ENCODE data around the gene CHRNA3.
"Not testable (repeated sequence)": the region's sequence is repeated elsewhere in the genome, so short reads cannot be mapped to it uniquely, and the experiment has no call there.

Gene CHRNA3

DNA sequence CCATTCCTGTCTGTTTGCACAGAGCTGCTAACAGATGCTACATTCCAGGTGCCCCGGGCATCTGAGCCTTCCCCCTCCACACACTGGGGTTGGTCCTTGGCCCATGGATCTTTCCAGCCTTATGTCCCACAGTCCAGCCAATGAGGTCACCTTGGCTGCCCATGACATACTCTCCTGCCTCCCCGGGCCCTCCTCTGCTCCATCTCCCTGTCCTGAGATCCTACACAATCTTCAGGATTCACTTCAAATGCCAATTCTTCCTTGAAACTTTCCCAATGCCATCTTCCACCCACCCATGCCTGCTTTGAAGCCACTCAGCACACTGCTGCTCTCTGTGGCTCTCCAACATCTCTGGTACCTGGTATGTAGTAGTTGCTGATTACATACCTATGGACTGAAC, 4.3 kb downstream of the CHRNA3 start:
- no peak for DNase-seq

DNA sequence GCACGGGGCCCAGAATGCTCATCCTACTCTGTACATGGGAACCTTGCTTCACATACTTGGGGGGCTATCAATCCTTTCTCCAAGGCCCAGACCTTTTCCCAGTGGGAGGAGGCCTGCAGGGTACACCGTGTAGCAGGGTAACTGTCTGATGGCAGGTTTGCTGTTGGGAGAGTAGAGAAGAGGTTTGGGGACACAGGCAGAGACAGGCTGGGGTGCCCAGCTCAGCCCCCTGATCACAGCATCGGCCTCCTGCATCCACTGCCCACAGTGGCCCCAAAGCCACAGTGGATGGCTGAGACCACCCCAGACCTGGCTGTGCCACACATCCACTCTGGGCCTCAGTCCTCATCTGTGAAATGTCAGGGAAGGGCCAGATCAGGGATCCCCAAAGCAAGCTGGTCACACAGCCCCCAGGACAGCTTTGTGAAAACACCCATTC, 5.6 kb downstream of the CHRNA3 start:
- no peak for DNase-seq

DNA sequence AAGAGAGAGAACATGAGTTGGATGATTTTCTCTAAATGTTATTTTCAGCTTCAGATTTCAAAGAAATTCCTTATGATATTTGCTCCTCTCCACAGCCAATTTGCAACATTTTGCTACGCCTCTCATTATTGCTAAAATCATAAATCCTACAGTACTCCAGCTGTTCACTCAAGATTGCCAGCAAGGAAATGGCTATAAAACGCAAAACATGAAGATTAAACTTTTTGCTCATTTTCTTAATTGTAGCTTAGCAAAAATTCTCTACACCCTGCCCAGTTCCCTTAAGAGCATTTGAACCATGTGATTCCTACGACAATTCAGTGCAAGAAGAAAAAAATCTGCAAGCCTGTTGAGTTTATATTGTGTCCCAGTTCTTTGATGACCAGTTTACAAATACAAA, 6.8 kb downstream of the CHRNA3 start:
- no peak for DNase-seq

DNA sequence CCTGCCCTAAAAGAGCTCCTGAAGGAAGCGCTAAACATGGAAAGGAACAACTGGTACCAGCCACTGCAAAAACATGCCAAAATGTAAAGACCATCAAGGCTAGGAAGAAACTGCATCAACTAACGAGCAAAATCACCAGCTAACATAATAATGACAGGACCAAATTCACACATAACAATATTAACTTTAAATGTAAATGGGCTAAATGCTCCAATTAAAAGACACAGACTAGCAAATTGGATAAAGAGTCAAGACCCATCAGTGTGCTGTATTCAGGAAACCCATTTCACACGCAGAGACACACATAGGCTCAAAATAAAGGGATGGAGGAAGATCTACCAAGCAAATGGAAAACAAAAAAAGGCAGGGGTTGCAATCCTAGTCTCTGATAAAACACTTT, 11.2 kb downstream of the CHRNA3 start:
- not testable (repeated sequence) for DNase-seq

DNA sequence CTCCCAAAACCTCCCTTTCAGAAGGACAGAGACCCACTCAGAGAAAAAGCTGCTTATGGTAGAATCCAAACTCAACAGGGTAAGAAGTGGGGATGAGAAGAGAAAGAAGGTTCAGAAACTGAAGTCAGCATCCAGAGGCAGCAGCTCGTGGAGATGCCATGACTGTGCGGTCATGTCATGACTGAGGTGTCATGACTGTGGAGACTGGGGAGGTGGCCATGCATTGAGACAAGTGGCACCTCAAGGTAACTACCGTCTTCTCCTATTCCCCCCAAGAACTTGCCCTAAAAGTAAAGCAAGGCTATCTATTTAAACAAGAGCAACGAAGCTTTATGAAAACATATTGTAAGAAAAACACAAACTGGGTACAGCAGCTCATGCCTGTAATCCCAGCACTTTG, 15.1 kb downstream of the CHRNA3 start:
- no peak for DNase-seq

DNA sequence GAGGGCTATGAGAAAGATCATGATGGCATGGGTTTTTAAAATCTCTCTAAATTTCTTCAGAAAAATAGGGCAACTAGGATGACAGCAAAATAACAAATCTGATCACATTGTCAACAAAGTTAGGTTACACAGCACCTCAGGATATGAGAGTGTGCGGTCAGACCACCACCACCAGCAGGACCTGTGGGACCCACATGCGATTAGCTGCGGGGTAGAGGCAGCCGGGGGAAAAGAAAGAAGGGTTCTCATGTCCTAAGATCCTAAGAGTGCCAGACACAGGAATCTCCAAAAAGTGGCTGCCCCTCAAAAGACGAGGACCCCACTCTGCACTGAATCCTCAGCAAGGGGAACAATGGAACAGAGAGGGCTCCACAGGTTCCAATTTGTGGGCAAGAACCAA, 15.6 kb downstream of the CHRNA3 start:
- no peak for DNase-seq

DNA sequence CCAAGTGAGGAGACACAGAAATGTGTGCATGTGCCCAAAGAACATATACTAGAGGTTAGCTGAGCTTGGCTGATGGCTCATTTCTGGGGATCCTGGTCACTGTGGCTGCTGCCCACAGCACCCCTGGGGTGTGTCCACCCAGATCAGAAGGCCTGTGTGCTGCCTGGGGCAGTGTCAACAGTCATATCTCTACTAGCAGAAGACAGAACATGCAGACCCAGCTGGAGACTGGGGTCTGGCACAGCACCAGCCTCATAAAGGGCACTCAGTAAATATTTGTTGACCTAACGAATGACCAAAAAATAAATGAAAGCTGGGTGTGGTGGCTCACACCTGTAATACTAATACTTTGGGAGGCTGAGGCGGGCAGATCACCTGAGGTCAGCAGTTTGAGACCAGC, 16.4 kb downstream of the CHRNA3 start:
- DNase-seq, result no peak

DNA sequence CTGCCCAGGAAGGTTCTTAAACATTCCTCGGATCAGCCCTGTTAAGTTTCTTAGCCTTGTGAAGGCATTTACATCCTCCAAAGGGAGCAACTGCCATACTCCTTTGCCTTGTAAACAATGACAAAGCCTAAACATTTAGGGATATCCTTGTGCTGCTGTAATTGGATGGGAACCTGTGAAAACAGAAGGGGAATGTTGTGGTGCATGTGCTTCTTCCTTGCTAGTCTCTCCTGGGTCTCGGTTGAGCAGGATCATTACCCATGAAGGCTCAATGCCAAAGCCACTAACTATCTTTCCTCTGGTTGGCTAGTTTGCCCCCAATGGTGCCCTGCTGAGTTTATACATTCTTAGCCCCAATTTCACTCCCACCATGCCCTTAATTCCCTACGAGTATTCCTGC, 17.3 kb downstream of the CHRNA3 start:
- no peak for DNase-seq

DNA sequence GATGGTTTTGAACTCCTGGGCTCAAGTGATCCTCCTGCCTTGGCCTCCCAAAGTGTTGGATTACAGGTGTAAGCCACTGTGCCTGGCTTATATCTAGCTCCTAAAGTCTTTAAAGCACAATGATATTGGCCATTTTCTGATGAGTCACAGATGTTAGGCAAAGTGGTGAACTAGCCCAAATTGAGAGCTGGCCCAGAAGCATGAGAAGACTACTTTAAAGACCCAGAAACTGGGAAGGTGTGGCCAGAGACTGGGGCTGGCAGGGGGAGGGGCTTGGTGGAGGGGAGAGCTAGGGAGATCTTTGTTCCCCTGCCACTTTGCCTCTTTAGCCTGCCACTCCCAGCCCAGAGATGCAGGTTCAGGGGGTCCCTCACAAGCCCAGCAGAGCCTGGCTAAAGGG, 21.6 kb downstream of the CHRNA3 start:
- no peak for DNase-seq

DNA sequence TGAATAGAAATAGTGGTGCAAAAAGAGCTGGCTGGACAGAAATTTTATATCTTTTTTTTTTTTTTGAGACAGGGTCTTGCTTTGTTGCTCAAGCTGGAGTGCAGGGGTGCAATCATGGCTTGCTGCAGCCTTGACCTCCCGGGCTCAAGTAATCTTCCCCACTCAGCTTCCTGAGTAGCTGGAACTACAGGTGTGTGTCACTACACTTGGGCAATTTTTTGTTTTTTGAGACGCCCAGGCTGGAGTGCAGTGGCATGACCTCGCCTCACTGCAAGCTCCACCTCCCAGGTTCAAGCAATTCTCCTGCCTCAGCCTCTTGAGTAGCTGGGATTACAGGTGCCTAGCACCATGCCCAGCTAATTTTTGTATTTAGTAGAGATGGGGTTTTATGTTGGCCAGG, 22.4 kb downstream of the CHRNA3 start:
- no peak for DNase-seq

DNA sequence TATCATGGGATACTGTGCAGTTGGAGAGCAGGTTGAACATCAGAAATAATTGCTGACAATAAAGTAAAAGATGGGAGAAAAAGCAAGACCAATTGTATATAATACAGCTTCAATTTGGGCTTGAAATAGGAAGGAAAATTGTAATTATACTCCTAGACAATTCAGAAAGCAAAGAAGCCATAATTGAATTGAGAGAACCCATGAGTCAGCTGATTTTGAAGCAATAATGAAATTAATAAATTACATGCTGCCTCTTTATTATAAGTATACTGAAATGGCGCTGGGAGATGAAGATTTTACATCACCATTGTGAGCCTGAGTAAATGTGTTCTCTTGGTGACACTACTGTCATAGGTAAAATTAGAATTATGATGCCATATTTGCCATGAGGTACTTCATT, 23.2 kb downstream of the CHRNA3 start:
- DNase-seq, result no peak

DNA sequence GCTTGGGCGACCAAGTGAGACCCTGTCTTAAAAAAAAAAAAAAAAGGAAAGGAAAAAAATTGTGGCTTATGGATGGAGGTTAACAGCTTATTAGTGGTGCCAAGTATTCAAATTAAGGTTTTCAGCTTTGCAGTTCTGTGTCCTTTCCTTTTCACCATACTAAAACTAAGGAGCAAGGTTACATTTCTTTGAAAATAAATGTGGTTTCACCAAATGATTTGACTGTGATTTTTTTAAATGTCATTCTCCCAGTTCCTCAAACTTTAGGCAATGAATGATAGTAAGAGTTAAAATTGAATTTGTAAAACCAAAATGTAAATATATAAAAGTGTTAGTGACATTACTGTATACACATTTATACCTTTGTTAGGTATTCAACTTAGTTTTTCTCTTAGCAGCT, 45.9 kb downstream of the CHRNA3 start:
- DNase-seq, result no peak

DNA sequence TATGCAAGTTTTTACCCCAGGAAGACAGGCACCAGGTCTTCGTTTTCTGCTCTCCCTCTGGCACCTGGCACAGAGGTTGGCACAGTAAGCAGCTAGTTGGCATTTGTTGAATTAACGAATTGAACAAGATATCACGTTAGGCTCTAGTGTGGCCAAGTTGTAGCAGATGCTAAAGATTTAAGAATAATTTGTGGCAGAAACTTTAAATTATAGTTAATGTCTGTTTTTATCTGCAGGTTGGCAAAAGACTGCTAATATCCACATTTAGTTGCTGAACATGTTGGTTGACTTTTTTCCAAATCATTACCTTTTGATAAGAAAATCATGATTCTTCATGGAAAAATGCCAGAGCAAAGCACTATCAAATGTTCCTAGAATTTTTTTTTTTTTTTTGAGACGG, 47.4 kb downstream of the CHRNA3 start:
- DNase-seq, result no peak

DNA sequence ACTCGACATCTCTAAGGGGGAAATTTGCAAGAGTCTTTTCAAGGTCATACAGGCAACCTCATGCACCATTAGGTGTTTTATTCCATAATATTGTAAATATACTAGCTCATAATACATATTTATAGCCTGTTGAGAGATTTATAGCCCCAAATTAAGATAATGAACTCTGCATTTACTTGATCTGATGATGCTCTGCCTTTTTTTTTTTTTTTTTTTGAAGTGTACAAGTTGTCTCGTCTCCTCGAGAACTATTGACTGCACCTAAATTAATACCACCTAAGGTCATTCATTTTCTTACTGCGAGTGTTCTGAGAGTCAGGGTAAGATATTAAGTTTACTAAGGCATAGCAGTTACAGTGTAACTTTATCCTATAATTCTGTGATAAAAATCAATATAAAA, 49.4 kb downstream of the CHRNA3 start:
- DNase-seq, result no peak

DNA sequence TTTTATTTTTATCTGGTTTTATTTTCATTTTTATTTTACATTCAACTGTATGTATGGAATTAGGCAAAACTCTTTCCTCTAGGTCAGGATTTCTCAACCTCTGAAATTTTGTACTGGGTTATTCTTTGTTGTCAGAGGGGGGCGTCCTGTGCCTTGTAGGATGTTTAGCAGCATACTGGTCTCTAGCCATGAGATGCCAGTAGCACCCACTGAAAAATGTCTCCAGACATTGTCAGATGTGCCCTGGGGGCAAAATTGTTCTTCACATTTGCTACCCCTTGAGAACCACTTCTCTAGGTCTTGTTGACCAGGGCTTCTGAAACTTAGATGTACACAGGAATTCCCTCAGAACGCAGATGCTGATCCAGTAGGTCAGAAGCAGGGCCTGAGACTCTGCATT, 50.1 kb downstream of the CHRNA3 start:
- no peak for DNase-seq

DNA sequence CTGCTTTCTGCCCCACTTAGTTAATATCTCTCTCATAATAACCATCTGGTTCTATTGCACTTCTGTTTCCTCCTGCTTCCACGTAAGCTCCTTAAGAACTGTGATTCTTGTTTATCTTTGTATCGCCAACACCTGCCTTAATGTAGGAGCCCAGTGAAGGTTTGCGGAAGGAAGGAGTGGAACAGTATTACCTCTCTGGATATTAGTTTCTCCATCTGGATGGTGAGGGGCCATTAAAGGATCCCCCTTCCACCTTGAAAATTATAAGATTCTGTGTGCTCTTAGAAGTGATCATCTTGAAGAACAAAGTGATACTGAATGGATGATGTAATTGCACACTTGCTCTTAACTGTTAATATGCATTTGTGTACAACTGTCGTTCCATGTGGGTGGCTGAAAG, 53.3 kb downstream of the CHRNA3 start:
- DNase-seq, result no peak

DNA sequence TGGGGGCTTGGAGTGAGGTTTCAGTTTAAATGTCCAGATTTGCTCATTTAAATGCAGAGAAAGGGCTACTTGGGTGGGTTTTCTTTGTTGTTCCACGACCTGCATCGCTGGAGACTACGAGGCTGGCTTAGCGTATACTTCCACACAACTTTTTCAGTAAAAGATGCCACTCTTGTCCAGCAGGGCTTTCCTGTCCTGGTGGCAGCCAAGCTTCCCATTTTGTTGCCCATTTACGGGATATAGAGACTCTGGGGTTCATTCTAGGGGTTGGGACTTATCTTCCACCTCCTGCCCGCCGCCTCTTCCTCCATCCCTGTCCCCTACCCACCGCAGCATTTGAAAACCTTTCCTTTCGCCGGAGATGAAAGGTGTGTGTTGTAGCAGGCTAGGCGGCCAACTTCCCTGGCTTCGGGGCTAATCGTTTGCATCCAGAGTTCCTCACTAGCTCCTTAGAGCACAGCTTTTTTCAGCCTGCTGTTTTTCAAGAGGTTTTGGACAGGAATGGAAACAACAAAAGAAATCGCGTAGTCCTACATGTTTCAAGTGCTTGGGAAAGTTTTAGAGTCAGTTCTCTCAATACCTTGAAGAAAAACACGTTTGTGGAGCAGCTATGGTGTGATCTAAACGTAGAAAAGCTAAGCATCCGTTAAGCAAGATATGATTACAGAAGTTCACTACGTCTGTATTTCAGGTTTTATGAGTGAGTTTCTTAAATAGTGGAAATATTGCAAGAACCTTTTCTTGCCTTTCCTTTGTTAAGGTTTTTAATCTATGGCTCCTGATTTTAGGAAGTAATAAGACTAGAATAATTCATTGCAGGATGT, 54.6 kb downstream of the CHRNA3 start:
- no peak for DNase-seq

DNA sequence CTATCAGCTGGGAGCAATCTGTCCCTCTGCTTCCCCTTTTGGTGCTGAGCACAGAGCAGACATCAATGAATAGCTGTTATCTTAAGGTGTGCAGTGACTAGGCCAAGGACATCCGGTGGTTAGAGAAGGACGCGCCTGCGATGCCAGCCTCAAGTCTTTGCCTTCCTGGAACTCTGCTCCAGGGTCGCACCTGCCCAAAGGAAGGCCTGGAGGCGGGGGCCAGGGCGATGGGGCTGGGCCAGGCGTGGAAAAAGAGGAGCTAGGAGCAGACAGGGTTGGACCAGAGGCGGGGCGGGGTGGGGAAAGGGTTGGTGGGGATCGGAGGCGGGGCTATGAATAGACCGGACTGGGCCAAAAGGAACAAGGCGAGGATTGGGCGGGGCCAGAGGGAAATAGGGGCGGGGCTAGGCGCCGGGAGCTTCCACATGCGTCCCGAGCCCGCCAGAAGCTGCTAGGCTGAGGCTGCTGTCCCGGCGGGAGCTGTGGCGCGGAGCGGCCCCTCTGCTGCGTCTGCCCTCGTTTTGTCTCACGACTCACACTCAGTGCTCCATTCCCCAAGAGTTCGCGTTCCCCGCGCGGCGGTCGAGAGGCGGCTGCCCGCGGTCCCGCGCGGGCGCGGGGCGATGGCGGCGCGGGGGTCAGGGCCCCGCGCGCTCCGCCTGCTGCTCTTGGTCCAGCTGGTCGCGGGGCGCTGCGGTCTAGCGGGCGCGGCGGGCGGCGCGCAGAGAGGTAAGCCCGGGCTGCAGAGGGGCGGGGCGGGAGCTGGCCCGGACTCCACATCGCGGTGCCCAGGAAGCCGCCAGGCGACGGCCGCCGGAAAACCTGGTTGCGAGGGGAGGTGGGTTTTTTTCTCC, 55.5 kb downstream of the CHRNA3 start, which contains the start of gene CHRNA5:
Gene CHRNA5, plus strand, starts transcription at position 424 of the 854 bp plus-strand sequence. Its CDS starts 200 bp downstream, at position 624.
- DNase-seq, result peak; percentile 81

DNA sequence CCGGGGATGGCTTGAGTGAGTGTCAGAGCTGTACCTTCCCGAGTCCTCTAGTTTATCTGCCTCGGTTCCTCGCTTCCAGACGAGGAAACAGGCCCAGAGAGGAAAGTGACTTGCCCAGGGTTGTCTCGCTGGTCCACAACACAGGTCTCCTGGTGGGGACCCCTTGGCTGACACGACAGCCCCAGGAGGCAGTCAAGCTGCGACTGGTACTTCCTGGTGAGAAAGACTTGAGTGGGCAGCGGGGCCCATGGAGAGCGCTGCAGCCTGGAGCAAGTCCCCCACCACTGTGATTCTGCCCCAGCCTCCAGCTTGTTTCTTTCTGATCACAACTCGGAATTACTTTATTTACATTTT, 56.1 kb downstream of the CHRNA3 start:
- no peak for DNase-seq

DNA sequence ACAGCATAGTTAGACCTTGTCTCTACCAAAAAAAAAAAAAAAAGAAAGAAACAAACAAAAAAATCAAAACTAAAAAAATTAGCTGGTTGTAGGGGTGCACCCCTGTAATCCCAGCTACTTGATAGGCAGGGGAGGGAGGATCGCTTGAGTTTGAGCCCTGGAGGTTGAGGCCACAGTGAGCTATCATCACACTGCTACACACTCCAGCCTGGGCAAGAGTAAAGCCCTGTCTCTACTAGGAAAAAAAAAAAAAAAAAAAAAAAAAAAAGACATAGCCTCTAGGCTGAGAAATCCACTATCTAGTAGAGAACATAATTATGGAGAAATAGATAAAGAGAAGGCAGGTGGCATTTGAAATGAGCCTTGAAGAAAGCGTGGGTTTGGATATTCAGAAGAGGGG, 57.7 kb downstream of the CHRNA3 start:
- DNase-seq, result no peak

DNA sequence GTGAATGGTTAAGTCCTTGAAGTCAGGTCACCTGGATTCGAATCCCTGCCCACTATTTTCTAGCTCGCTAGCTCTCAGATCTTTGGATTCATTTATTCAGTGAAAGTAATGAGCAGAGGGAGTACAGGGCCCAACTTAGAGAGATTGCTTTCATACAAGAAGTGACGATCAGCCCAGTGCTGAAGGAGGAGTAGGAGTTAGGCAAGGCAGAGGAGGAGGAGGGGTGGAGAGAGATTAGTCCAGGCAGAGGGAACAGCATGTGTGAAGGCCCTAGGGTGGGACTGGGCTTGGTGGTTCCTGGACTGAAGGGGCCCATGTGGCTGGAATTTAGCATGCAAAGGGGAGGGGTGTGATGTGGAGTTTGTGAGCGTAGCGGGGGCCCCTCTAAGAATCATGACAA, 59.3 kb downstream of the CHRNA3 start:
- no peak for DNase-seq

DNA sequence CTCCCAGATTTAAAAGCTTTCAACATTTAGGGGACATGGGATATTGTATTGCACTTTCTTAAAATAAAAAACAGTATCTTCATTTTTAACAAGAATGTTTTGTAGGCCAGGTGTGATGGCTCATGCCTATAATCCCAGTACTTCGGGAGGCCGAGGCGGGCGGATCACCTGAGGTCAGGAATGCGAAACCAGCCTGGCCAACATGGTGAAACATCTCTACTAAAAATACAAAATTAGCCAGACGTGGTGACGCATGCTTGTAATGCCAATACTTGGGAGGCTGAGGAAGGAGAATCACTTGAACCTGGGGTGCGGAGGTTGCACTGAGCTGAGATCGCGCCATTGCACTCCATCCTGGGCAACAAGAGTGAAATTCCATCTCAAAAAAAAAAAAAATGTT, 60.6 kb downstream of the CHRNA3 start:
- not testable (repeated sequence) for DNase-seq

DNA sequence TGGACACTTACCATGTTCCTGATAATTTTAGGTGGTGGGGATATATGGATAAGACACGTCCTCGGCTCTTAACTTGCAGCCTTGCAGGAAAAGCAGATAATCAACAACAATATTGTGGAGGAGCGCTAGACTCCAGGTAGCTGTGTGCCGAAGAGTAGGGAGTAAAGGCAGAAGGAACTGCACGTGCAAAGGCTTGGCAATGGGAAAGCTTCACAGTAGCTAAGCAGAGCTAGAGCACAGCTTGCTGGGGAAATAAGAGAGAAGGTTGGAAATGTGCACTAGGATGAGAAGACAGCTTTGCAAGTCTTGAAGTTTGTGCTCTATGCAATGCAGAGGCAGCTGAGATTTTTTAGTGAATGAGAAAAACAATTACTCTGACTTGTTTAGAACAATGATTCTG, 68.2 kb downstream of the CHRNA3 start:
- no peak for DNase-seq

DNA sequence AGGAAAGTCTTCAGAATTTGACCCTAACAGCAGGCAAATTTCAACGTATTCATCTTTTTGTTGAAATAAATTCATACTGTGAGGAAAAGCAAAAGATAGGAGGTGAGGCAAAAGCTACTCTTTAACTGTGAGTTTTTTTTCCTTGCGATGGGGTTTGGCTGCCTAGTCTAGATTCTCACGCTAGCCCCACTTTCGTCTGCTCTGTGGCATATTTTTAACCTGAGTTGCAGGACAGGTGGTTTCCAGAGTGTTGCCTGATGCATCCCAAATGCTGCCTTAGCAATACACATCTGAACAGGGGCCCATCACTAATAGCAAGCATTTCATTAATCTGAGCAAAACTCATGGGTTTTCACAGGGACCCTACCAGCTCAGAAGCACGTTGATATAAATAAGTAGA, 68.9 kb downstream of the CHRNA3 start:
- DNase-seq, result no peak

Measured in RPMI8226 (cell line).